Calu3 (cell line): ENCODE results near the gene TFAM. TPM values are rescaled to one million over a fixed set of nuclear protein-coding genes. Genes with fewer than 3 reads are reported as not detected.

Experiments
- BruUV-seq: library from RNA; stranded (reverse); fragments of 400-500 nt; replicated peaks from 2 replicates; lab custom pipeline; 2021; lab: Mats Ljungman, UMichigan
- CTCF ChIA-PET: fragments of 300-600 bp; sonication (Branson Sonifier 250); formaldehyde crosslinking; loops from one replicate; lab custom pipeline; 2022; ENCODE audit warnings: antibody characterized with exemption; lab: Charles Lee
- DNase-seq: peaks from one replicate; pipeline ENCODE4 v3.0.0; 2022
- H3K27ac Mint-ChIP-seq: one replicate; pipeline ENCODE4 v1.8.0; 2022; ENCODE audit warnings: mixed read lengths; ENCODE audit not compliant: unreplicated experiment
- H3K27me3 Mint-ChIP-seq: one replicate; pipeline ENCODE4 v1.8.0; 2022; ENCODE audit warnings: mixed read lengths; ENCODE audit not compliant: unreplicated experiment
- H3K36me3 Mint-ChIP-seq: one replicate; pipeline ENCODE4 v1.8.0; 2022; ENCODE audit warnings: mild to moderate bottlenecking, moderate library complexity, mixed read lengths; ENCODE audit not compliant: insufficient read depth, unreplicated experiment
- H3K4me1 Mint-ChIP-seq: one replicate; pipeline ENCODE4 v1.8.0; 2022; ENCODE audit warnings: mild to moderate bottlenecking, low read depth, mixed read lengths; ENCODE audit not compliant: unreplicated experiment
- H3K4me3 Mint-ChIP-seq: one replicate; pipeline ENCODE4 v1.8.0; 2022; ENCODE audit warnings: mild to moderate bottlenecking, low read depth, moderate library complexity, mixed read lengths; ENCODE audit not compliant: unreplicated experiment
- H3K9me3 Mint-ChIP-seq: one replicate; pipeline ENCODE4 v1.8.0; 2022; ENCODE audit warnings: low read depth, mixed read lengths; ENCODE audit not compliant: unreplicated experiment
- intact Hi-C: fragments of 100-400 bp; cut with micrococcal nuclease; formaldehyde crosslinking; loops from one replicate; pipeline ENCODE4 v1.10.0; 2022; ENCODE audit not compliant: unreplicated experiment
- total RNA-seq: library from RNA; stranded (reverse); gene quantifications from 2 replicates; pipeline ENCODE4 v1.2.3, GENCODE V29; 2022
- TF ChIP-seq, protein P1 (sequence below): fragments of 200-600 bp; IDR thresholded peaks from one replicate; pipeline ENCODE4 v1.8.0; 2022; ENCODE audit warnings: antibody characterized with exemption; ENCODE audit not compliant: unreplicated experiment

TFAM gene
- total RNA-seq, 1 experiment from 2014 or later: 94.3 TPM

DNA sequence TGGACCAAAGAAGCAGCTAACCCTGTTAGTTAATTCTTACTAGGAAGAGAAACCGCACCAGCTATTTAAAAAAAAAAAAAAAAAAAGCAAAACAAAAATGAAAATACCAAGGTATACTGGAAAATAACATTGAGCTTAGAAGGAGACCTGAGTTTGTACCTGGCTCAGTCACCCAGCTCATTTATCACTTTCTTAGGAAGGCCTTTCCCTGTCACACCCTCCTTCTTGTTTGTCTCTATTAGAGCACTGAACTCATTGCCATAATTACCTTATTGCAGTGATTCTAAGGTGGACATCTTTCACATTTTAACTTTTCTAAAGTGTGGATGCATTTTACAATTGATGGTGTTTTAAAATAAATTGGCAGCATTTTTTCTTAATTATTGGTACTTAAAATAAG lies 26.3 kb upstream of the TFAM start:
- TF ChIP-seq, protein P1, sequence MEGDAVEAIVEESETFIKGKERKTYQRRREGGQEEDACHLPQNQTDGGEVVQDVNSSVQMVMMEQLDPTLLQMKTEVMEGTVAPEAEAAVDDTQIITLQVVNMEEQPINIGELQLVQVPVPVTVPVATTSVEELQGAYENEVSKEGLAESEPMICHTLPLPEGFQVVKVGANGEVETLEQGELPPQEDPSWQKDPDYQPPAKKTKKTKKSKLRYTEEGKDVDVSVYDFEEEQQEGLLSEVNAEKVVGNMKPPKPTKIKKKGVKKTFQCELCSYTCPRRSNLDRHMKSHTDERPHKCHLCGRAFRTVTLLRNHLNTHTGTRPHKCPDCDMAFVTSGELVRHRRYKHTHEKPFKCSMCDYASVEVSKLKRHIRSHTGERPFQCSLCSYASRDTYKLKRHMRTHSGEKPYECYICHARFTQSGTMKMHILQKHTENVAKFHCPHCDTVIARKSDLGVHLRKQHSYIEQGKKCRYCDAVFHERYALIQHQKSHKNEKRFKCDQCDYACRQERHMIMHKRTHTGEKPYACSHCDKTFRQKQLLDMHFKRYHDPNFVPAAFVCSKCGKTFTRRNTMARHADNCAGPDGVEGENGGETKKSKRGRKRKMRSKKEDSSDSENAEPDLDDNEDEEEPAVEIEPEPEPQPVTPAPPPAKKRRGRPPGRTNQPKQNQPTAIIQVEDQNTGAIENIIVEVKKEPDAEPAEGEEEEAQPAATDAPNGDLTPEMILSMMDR: no peak
- Mint-ChIP-seq H3K9me3 (no peaks in the 10 kb centered on the region), H3K4me3 (no peak overlapping the region), H3K27me3 (no peaks in the 10 kb centered on the region), H3K27ac (no peak overlapping the region), H3K36me3 (no peaks in the 10 kb centered on the region), H3K4me1 (peaks cover 8% of the 10 kb centered on the region)
- intact Hi-C loops: no loop called here
- BruUV-seq: no TSS peak
- CTCF ChIA-PET: interaction anchor here (0.5 kb wide), 1 partner anchor 678 kb away, joined by 4 read pairs; no protein-coding TSS in a partner anchor
- DNase-seq: no peak

DNA sequence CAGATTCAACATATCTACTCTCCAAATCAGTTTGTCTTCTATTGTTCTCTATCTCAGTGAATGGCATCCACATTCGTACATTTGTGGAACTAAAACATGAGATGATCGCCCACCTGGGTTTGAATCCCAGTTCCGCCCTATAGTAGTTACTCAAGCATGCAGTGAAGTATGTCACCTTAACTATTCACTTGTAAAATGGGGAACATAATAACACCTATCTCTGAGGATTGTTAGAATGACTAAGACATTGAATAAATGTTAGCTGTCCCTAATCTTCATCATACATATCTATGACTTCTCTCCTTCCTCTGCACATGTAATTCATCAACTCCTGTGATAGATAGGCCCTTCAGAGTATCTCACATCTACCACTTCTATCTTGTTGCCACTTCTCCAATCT lies 25.7 kb upstream of the TFAM start:
- H3K9me3 Mint-ChIP-seq: no peaks in the 10 kb centered on the region
- no peak for DNase-seq
- H3K4me1 Mint-ChIP-seq: peaks cover 8% of the 10 kb centered on the region
- no peak overlapping the region for H3K4me3 Mint-ChIP-seq
- CTCF ChIA-PET: interaction anchor here (0.6 kb wide), 1 partner anchor 102 kb away, joined by 3 read pairs; no protein-coding TSS in a partner anchor
- intact Hi-C loops: no loop called here
- TF ChIP-seq, protein P1: no peak
- H3K27ac Mint-ChIP-seq: no peak overlapping the region
- no TSS peak for BruUV-seq
- no peaks in the 10 kb centered on the region for H3K36me3 Mint-ChIP-seq
- H3K27me3 Mint-ChIP-seq: no peaks in the 10 kb centered on the region

DNA sequence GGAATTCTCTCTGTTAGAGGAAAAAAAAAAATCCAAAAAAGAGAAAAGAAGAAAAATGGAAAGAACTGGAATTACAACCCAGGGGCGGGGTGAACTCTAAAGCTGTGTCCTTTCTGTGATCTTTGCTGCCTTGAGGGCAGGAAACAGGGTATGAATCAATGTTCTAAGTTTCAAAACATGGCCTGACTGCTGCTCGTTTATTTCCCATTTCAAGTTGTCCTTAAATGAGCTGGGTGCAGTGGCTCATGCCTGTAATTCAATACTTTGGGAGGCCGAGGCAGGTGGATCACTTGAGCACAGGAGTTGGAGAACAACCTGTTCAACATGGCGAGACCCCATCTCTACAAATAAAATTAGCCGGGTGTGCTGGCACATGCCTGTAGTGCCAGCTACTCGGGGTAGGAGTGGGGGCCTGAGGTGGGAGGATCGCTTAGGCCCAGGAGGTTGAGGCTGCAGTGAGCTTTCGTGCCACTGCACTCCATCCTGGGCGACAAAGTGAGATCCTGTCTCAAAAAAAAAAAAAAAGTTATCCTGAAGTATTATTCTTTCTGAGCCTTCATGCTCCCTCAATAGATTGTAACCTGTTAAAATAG lies 24.7 kb upstream of the TFAM start:
- CTCF ChIA-PET: no interaction called here
- no peak overlapping the region for H3K4me3 Mint-ChIP-seq
- H3K27me3 Mint-ChIP-seq: no peaks in the 10 kb centered on the region
- H3K9me3 Mint-ChIP-seq: no peaks in the 10 kb centered on the region
- no peak overlapping the region for H3K27ac Mint-ChIP-seq
- DNase-seq: no peak
- TF ChIP-seq, protein P1: no peak
- peaks cover 8% of the 10 kb centered on the region for H3K4me1 Mint-ChIP-seq
- no TSS peak for BruUV-seq
- H3K36me3 Mint-ChIP-seq: no peaks in the 10 kb centered on the region
- intact Hi-C loops: no loop called here

DNA sequence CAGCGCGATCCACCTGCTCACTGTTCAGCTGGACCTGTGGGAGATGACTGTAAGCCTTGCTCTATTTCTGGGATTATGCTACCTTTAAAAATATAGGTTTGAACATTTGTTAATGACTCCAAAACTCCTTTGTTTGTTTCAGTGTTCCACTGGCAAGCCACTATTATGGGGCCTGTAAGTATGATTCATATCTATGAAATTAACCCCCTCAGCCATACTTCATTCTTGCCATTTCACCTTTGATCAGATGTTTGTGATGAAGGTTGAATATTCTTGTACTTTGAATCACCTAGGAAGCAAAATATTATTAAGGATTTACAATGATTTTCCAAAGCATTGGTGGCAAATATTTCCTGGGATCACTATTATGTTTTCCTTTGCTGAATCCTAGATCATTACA lies 23.9 kb upstream of the TFAM start:
- H3K9me3 Mint-ChIP-seq: no peaks in the 10 kb centered on the region
- CTCF ChIA-PET: interaction anchor here (0.6 kb wide), 1 partner anchor 13 kb away, joined by 4 read pairs; no protein-coding TSS in a partner anchor
- BruUV-seq: no TSS peak
- intact Hi-C loops: no loop called here
- no peak overlapping the region for H3K4me3 Mint-ChIP-seq
- DNase-seq: no peak
- H3K36me3 Mint-ChIP-seq: no peaks in the 10 kb centered on the region
- H3K4me1 Mint-ChIP-seq: peaks cover 8% of the 10 kb centered on the region
- no peaks in the 10 kb centered on the region for H3K27me3 Mint-ChIP-seq
- TF ChIP-seq, protein P1: no peak
- no peak overlapping the region for H3K27ac Mint-ChIP-seq
